Measurements from ENCODE around the gene BCDIN3D.

The BCDIN3D gene

DNA sequence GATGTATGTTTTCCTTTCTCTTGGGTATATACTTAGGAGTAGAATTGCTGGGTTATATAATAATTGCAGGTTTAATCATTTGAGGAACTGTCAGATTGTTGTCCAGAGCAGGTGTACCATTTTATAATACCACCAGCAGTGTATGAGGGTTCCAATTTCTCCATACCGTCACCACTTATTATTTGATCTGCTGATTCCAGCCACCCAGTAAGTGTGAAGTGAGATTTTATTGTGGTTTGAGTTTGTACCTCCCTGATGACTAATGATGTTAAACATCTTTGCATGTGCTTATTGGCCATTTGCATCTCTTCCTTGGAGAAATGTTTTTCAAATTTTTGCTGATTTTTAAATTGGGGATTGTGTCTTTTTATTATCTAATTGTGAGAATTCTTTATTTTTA, 29.8 kb downstream of the BCDIN3D start:
- no peak overlapping the region for H3K4me3 ChIP-seq (ENCODE audit: low read depth, low read length)
- no peak for TF ChIP-seq CTCF (IDR thresholded peaks at IDR 0.05; ENCODE audit: low read depth, low read length, missing control alignments)
- in situ Hi-C loops (cut with HindIII; ENCODE audit: low sequenced_read_pairs) = loop anchor here (10.0 kb wide), 1 partner anchor 48 kb away; no protein-coding TSS in a partner anchor
- DNase-seq (ENCODE audit: low read depth) = no peak

DNA sequence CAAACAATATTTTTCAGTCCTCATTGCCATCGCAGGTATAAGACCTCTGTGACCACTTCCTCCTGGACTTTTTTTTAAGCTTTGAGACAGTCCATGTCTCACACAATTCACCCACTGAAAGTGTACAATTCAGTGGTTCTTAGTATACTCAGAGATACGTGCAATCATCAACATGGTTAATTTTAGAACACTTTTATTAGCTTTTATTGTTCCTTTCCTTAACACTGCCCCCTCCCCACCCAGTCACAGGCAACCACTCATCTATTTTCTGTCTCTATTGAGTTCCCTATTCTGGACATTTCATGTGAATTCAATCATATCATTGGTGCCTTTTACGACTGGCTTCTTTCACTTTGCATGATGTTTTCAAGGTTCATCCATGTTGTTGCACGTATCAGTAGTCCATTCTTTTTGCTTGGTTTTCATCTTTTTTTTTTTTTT, 30.9 kb downstream of the BCDIN3D start:
- no peak overlapping the region for H3K4me3 ChIP-seq (ENCODE audit: low read depth, low read length)
- in situ Hi-C loops (cut with HindIII; ENCODE audit: low sequenced_read_pairs) = loop anchor here (10.0 kb wide), 1 partner anchor 47 kb away; no protein-coding TSS in a partner anchor
- no peak for TF ChIP-seq CTCF (IDR thresholded peaks at IDR 0.05; ENCODE audit: low read depth, low read length, missing control alignments)
- DNase-seq (ENCODE audit: low read depth) = no peak

- TF ChIP-seq CTCF (IDR thresholded peaks at IDR 0.05; ENCODE audit: low read depth, low read length, missing control alignments) = no peak
- no peak overlapping the region for H3K4me3 ChIP-seq (ENCODE audit: low read depth, low read length)
- DNase-seq (ENCODE audit: low read depth) = no peak
- in situ Hi-C loops (cut with HindIII; ENCODE audit: low sequenced_read_pairs) = loop anchor here (10.0 kb wide), 1 partner anchor 46 kb away; no protein-coding TSS in a partner anchor
Observed at GRCh38 chr12:49811136-49811535, 31.8 kb downstream of the BCDIN3D start.

GRCh38 chr12:49809906-49810389, 33.0 kb downstream of the BCDIN3D start:
- no peak for DNase-seq (ENCODE audit: low read depth)
- in situ Hi-C loops (cut with HindIII; ENCODE audit: low sequenced_read_pairs) = loop anchor here (10.0 kb wide), 1 partner anchor 45 kb away; no protein-coding TSS in a partner anchor
- H3K4me3 ChIP-seq (ENCODE audit: low read depth, low read length) = no peak overlapping the region
- TF ChIP-seq CTCF (IDR thresholded peaks at IDR 0.05; ENCODE audit: low read depth, low read length, missing control alignments) = no peak

DNA sequence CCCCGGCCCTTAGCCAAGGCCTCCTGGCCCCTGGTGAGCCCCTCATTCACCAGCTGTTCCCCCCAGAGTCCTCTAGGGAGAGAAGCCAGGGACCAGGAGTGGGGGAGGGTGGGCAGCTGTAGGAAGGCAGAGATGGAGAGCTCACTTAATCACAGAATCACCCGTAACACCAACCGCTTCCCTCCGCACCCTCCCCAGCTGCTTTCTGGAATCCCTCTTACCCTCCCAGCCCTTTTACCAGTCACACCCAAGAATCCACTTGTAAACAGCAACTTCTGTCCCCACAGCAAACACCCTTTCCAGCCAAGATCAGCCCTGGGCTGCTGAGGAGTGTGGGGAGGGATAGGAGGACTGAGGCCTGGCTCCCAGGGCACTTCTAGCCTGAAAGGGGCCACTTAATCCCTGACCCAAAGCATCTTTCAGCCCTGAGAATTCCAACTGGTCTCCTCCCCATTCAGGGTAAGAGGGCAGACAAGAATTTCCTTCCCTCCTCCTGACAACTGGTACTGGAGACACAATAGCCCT, 33.5 kb downstream of the BCDIN3D start:
- in situ Hi-C loops (cut with HindIII; ENCODE audit: low sequenced_read_pairs) = no loop called here
- no peak for DNase-seq (ENCODE audit: low read depth)
- no peak overlapping the region for H3K4me3 ChIP-seq (ENCODE audit: low read depth, low read length)
- TF ChIP-seq CTCF (IDR thresholded peaks at IDR 0.05; ENCODE audit: low read depth, low read length, missing control alignments) = no peak

GRCh38 chr12:49808686-49809380, 34.1 kb downstream of the BCDIN3D start:
- TF ChIP-seq CTCF (IDR thresholded peaks at IDR 0.05; ENCODE audit: low read depth, low read length, missing control alignments) = no peak
- no peak overlapping the region for H3K4me3 ChIP-seq (ENCODE audit: low read depth, low read length)
- in situ Hi-C loops (cut with HindIII; ENCODE audit: low sequenced_read_pairs) = no loop called here
- no peak for DNase-seq (ENCODE audit: low read depth)

Measured in astrocyte of the cerebellum (primary cell).